OCI-LY3 (cell line): ENCODE results near the gene KIF23.

Experiments used
- CTCF ChIP-seq: fragments of 200-600, 300-600 bp; sonication (generic); IDR thresholded peaks from 2 replicates; pipeline ENCODE4 v1.5.1; 2014; ENCODE audit warnings: antibody characterized with exemption, low read length, low read depth
- EZH2phosphoT487 ChIP-seq: fragments of 200-600 bp; shearing (Covaris generic); IDR thresholded peaks from 2 replicates; pipeline ENCODE4 v1.6.1; 2018; ENCODE audit warnings: antibody characterized with exemption, mixed run types, low read depth

- no peak for TF ChIP-seq CTCF
- TF ChIP-seq EZH2phosphoT487 = no peak
These were observed 68.6 kb downstream of the KIF23 start for GRCh38 chr15:69482686-69483256.
